GM19463 (cell line): ENCODE measurements around the gene NPPA.

Experiments
- ATAC-seq: cut with Tn5 transposase; IDR thresholded peaks from one replicate; pipeline ENCODE4 v1.9.1; 2021; ENCODE audit warnings: mild to moderate bottlenecking, moderate library complexity; ENCODE audit not compliant: unreplicated experiment

Gene NPPA

DNA sequence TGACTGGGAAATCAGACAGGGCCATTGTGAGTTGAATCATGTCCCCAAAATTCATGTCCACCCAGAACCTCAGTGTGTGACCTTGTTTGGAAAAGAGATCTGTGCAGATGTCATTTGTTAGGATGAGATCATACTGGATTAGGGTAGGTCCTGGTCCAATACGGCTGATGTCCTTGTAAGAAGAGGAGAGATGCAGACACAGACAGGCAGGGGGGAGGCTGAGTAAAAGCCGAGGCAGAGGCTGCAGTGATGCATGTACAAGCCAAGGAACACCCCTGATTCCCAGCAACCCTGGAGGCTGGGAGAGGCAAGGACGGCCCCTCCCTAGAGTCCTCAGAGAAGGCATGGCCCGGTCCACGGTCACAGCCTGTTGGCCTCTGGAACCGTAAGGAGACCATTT is 27.0 kb upstream of the NPPA start:
- no peak for ATAC-seq

- no peak for ATAC-seq
Observed at GRCh38 chr1:11874258-11874562, 26.6 kb upstream of the NPPA start.

DNA sequence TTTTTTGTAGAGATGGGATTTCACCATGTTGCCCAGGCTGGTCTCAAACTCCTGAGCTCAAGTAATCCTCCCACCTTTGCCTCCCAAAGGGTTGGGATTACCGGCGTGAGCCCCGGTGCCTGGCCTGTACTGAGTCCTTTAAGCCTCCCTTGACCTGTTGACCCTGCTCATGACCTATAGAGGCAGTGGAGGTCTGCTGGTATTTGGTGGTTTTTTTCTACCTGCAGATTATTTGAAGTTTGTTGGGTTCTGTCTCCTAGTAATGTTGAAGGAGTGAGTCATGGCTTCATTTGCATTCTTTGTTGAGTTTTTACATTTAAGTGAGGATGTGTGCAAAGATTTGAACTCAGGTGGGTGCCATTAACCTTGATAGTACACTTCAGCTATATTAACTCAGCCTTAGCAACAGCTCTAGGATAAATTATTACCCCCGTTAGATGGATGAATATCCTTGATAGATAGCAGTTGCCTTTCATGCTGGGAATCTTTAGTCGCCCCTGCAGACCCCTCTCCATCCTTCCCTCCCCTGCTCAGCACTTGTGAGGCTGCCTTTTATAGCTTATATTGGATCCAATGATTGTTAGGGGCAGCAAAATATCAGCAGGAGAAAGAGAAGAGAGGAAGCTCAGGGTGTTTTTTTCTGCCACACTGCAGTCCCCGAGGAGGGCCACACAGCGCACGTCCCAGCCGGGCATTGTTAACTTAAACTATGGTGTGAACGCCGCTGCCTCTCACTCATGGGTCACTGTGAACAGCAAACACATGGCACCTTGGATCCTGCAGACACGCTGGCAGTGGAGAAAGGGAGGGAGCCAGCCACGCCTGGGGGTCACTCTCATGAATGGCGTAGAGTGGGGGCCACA is 26.0 kb upstream of the NPPA start:
- no peak for ATAC-seq

DNA sequence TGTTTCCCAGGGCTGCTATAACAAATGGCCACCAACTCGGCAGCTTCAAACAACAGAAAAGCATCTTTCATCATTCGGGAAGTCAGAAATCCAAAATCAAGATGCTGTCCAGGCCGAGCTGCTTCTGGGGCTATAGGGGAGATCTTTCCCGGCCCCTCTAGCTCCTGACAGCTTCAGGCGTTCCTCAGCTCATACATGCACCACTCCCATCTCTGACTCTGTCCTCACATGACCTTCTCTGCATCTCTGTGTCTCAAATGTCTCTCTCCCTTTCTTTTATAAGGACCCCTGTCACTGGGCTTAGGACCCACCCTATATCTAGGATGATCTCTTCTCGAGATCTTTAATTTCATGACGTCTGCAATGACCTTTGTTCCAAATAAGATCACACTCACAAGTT is 25.0 kb upstream of the NPPA start:
- ATAC-seq: no peak

DNA sequence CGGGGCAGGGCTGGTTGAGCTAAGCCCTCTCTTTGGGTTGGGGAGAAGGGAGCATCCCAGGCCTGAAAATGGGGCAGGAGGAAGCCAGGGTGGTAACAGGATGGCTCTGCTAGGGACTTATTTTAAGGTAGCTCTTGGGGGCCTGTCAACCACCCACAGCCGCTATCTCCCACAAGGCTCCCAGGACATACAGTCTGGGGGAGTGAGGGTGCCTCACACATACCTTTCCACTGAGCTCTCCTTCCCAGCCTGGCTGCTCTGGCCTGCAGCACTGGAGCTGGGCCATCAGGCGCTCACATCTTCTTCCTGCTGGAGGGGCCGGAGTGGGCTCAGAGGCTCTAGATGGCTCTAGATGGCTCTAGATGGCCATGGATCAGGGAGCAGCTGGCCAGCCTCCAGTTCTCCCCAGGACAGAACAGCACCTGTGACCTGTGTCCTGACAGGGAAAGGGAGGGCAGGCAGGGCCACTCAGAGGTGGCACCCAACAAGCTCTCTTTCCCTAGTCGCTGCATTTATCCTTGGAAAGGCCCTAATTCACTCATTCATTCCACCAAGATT is 22.1 kb upstream of the NPPA start:
- no peak for ATAC-seq

GRCh38 chr1:11869104-11869503 is 21.5 kb upstream of the NPPA start:
- ATAC-seq: no peak

DNA sequence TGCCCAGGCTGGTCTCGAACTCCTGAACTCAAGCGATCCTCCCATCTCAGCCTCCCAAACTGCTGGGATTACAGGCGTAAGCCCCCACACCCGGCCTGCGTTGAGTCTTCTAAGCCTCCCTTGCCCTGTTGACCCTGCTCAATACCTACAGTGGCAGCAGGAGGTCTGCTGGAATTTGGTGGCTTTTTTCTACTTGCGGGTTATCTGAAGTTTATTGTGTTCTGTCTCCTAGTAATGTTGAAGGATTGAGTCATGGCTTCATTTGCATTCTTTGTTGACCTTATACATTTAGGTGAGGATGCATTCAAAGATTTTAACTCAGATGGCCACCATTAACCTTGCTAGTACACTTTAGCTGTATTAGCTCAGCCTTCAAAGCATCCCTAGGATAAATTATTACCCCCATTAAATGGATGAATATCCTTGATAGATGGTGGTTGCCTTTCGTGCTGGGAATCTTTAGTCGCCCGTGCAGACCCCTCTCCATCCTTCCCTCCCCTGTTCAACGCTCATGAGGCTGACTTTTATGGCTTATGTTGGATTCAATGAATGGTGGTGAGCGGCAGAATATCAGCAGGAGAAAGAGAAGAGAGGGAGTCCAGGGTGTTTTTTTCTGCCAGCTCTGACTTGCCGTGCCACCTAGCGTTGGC is 20.9 kb upstream of the NPPA start:
- ATAC-seq: no peak

GRCh38 chr1:11862890-11863289 is 15.3 kb upstream of the NPPA start:
- no peak for ATAC-seq

- no peak for ATAC-seq
Observed at GRCh38 chr1:11860587-11860986, 13.0 kb upstream of the NPPA start.

- no peak for ATAC-seq
Observed at GRCh38 chr1:11860083-11860482, 12.5 kb upstream of the NPPA start.

GRCh38 chr1:11858968-11859871 is 11.6 kb upstream of the NPPA start:
- ATAC-seq: no peak

- no peak for ATAC-seq
Observed at GRCh38 chr1:11858613-11858967, 11.0 kb upstream of the NPPA start, which contains the start of gene NPPB. Gene NPPB (minus strand): TSS chr1:11858945. CDS start chr1:11858833, 112 bp downstream.

DNA sequence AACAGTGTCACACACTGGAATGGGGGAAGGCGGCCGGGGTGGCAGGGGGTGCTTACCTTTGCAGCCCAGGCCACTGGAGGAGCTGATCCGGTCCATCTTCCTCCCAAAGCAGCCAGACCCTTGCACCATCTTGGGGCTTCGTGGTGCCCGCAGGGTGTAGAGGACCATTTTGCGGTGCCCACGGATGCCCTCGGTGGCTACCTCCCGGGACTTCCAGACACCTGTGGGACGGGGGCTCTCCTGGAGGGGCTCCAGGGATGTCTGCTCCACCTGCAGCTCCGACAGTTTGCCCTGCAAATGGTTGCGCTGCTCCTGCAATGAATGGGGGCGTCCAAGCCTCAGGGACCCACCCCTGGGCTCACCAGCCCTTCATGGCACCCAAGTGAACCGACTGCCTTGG is 10.6 kb upstream of the NPPA start:
- ATAC-seq: no peak

DNA sequence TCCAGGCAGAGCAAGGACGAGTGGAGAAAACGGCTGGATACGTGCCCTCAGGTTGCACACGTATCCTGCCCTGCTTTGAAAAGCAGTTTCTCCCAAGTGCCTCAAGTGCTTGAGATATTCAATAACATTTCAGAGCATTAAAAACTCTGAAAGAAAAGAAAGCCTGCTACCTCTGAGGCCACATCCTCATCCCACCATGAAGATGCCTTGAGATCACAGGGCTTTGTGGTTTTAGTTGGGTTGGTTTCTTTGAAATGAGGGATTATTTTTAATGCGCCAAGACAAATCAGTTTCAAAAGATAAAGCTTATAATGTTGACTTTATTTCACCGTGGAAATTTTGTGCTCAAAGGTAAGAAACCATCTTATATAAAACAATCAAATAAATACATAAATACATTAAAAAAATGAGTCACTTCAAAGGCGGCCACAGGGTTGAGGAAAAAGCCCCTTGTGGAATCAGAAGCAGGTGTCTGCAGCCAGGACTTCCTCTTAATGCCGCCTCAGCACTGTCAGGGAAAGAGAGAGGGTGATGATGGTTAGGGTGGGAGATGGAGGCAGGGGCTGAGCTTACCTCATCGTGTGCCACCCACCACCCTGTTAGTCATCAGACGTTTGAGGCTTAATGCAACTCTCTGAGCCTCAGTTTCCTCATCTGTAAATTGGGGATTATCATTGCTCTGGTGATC is 9.7 kb upstream of the NPPA start:
- no peak for ATAC-seq

DNA sequence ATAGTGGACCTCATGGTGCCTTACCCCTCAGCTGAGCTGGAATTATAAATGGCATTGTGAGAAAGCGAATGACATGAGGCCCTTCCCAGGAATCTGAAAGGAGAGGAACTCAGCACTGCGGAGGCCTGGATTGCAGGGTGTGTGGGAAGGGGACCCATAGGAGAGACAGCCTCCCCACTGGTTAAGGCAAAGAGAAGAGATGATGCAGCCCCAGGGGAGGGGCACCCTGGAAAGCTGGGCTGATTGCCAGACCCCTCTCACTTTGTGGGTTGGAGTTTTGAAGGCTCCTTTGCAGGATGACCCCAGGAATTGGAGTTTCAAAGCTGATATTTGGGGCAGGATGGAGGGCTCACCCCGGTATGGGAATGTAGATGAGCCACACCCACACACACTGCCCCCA is 9.1 kb upstream of the NPPA start:
- no peak for ATAC-seq

DNA sequence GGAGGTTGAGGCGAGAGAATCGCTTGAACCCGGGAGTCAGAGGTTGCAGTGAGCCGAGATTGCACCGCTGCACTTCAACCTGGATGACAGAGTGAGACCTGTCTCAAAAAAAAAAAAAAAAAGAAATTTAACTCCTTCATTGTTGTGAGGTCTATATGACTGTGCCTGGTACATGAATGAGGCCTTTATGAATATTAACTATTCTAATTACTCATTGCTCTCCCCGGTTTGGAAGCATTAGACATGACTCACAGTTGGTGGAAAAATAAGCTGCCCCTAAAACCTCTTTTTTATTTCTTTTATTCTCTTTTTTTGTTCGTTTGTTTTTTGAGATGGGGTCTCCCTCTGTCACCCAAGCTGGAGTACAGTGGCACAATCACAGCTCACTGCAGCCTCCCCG is 7.8 kb upstream of the NPPA start:
- no peak for ATAC-seq

DNA sequence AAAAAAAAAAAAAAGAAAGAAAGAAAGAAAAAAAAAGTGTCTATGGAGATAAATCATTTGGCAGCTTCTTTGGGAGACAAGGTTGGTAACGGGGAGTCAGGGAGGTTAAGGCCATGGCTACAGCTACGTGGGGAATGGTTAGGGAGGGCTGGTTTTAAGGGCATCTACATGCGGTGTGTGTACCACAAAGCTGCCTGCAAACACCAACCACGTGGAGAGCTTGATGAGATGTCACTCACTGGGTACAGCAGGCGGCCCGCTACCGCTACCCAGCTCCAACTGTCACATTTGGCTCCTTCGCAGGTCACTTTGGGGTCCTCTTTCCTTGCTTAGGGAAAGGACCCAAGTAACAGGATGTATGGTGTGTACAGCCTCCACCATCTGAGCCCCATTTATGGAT is 6.9 kb upstream of the NPPA start:
- no peak for ATAC-seq

DNA sequence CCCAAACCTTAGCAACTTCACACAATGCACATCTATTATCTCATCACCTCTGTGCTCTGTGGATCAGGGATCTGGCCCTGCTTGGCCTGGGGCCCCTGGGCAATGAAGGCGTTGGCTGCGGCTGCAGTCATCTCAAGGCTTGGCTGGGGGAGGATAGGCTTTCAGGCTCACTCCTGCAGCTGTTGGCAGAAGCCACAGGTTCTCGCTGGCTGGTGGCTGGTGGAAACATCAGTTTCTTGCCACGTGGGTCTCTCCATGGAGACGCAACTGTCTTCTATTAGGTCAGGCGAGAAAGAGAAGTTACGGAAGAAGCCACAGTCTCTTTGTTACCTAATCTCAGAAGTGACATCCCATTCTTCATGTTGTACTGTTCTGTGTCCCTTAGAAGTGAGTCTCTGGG is 3.6 kb upstream of the NPPA start:
- ATAC-seq: no peak

DNA sequence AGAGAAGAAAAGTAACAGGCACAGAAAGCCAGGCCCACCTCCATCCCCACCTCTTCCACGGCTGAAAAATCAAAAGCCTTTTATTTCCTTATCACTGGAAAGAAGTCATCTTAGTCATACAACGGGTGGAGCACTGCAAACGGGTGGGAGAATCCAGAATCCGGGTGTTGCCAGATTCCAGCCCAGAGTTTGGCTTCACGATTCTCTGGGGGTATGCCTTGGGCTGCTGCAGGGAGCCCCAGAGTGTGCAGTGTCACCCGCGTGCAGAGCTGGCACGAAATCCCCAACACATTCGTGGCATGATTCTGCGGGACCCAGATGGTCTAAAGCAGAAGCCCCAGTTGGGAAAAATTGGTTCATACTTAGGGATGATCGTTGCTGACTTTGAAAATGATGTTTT is 2.6 kb upstream of the NPPA start:
- ATAC-seq: no peak

GRCh38 chr1:11848373-11848700 is 754 bp upstream of the NPPA start:
- ATAC-seq: no peak
